AG04450 (cell line): Measurements from ENCODE around the gene SPACA7. TPM values are rescaled to one million over a fixed set of nuclear protein-coding genes. Genes with fewer than 3 reads are reported as not detected.

Experiments used
- CTCF ChIA-PET: fragments of 300-600, 350-600 bp; formaldehyde crosslinking; extraction: SDS; loops from one replicate; lab custom pipeline; 2022; ENCODE audit warnings: antibody characterized with exemption, inconsistent platforms; lab: Charles Lee
- POLR2A ChIA-PET: fragments of 350-600 bp; formaldehyde crosslinking; extraction: SDS; loops from one replicate; lab custom pipeline; 2021; ENCODE audit warnings: antibody characterized with exemption, inconsistent platforms; lab: Yijun Ruan, JAX
- DNase-seq: peaks from one replicate; pipeline ENCODE4 v3.0.0-alpha.2; 2011; ENCODE audit warnings: low read depth, low spot score
- H3K27ac ChIP-seq: one replicate; pipeline ENCODE4 v1.5.1; 2012; ENCODE audit warnings: low read depth, low read length, control low read depth
- H3K27me3 ChIP-seq: one replicate; pipeline ENCODE4 v1.6.0; 2012; ENCODE audit warnings: low read length; ENCODE audit not compliant: control insufficient read depth, insufficient read depth
- H3K4me3 ChIP-seq: 2 replicates; pipeline ENCODE4 v1.5.1; 2011; ENCODE audit warnings: mild to moderate bottlenecking, low read depth, low read length, control low read depth
- H3K9me3 ChIP-seq: 2 replicates; pipeline ENCODE4 v1.5.1; 2012; ENCODE audit warnings: low read length; ENCODE audit not compliant: control insufficient read depth, insufficient read depth
- polyA plus RNA-seq: library from polyadenylated mRNA; depleted of rRNA; stranded (reverse); fragments of >200 nt; gene quantifications from 2 replicates; pipeline ENCODE4 v1.2.3, GENCODE V29; 2011
- TF ChIP-seq, protein P1 (sequence below): IDR thresholded peaks from 2 replicates; pipeline ENCODE4 v1.5.1; 2011; ENCODE audit warnings: low read depth, low read length, control low read depth, inconsistent platforms

Gene SPACA7
- polyA plus RNA-seq, 1 experiment, result not detected

DNA sequence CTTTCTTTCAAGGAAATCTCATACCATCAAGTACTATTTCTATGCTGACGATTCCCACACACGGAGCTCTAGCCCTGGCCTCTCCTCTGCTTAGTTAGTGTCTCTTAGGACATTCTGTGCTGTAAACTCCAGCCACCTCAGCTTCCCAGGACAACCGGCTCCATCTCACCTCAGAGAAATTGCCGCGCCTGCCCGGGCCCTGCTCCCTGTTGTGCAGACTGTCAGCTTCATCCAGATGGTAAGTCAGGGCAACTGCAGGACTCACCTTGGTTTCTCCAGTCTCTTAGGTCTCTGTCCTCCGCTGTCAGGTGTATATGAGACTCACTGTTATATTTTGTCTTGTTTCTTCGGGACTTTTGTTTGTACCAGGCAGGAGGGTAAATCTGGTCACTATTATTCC lies 98.7 kb downstream of the SPACA7 start:
- Histone ChIP-seq H3K27ac (no peak overlapping the region), H3K4me3 (no peak overlapping the region), H3K9me3 (no peaks in the 10 kb centered on the region), H3K27me3 (no peaks in the 10 kb centered on the region)
- POLR2A ChIA-PET, result no interaction called here
- TF ChIP-seq, protein P1, sequence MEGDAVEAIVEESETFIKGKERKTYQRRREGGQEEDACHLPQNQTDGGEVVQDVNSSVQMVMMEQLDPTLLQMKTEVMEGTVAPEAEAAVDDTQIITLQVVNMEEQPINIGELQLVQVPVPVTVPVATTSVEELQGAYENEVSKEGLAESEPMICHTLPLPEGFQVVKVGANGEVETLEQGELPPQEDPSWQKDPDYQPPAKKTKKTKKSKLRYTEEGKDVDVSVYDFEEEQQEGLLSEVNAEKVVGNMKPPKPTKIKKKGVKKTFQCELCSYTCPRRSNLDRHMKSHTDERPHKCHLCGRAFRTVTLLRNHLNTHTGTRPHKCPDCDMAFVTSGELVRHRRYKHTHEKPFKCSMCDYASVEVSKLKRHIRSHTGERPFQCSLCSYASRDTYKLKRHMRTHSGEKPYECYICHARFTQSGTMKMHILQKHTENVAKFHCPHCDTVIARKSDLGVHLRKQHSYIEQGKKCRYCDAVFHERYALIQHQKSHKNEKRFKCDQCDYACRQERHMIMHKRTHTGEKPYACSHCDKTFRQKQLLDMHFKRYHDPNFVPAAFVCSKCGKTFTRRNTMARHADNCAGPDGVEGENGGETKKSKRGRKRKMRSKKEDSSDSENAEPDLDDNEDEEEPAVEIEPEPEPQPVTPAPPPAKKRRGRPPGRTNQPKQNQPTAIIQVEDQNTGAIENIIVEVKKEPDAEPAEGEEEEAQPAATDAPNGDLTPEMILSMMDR, result no peak
- no peak for DNase-seq
- CTCF ChIA-PET, result no interaction called here

- ChIA-PET POLR2A (no interaction called here), CTCF (no interaction called here)
- TF ChIP-seq, protein P1, result no peak
- Histone ChIP-seq H3K9me3 (no peaks in the 10 kb centered on the region), H3K4me3 (no peak overlapping the region), H3K27me3 (no peaks in the 10 kb centered on the region), H3K27ac (no peak overlapping the region)
- DNase-seq, result no peak
Observed at GRCh38 chr13:112475889-112476288, 99.7 kb downstream of the SPACA7 start.

DNA sequence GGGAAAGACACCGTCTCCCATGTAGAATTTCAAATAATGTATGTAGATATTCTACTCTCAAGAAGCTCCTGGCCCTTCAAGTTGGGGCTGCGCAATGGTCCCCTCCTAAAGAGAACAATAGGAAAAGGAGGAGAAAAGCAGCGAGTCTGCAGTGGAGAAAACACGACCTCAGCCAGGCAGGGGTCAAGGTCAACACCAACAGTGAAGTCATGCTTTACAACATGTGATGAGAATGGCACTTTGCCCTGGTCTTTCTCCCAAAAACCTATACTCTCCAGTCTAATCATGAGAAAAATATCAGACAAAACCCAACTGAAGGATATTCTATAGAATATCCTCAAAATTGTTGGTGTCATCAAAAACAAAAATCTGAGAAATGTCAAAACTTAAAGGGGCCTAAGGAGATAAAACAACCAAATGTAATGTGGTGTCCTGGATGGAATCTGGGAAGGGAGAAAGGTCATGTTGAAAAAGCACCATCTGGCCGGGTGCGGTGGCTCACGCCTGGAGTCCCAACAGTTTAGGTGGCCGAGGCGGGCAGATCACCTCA lies 101.0 kb downstream of the SPACA7 start:
- Histone ChIP-seq H3K27me3 (no peaks in the 10 kb centered on the region), H3K27ac (no peak overlapping the region), H3K4me3 (no peak overlapping the region), H3K9me3 (no peaks in the 10 kb centered on the region)
- ChIA-PET CTCF (no interaction called here), POLR2A (no interaction called here)
- TF ChIP-seq, protein P1, result no peak
- DNase-seq, result no peak

DNA sequence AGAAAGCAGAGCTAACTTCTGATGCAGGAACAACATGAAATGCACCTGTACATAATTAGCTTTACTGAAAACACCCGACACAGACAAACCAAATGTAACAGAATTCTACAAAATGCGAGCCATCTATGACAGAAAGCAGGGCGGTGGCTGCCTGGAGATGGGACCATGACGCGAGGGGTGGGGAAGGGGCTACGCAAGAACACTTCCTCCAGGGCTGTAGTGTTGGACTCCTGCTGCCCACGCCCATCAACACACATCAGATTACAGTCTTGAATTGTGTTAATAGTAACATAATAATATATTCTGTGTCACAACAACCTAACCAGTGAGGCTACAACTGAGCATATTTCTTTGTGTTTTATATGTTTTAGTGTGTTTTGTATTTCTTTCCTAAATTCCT lies 103.2 kb downstream of the SPACA7 start:
- H3K27ac ChIP-seq, result no peak overlapping the region
- ChIA-PET CTCF (no interaction called here), POLR2A (no interaction called here)
- no peaks in the 10 kb centered on the region; the same call in 1 of the 2 replicates for H3K9me3 ChIP-seq
- no peak overlapping the region for H3K4me3 ChIP-seq
- TF ChIP-seq, protein P1, result no peak
- H3K27me3 ChIP-seq, result no peaks in the 10 kb centered on the region
- no peak for DNase-seq

GRCh38 chr13:112481458-112481857 lies 105.3 kb downstream of the SPACA7 start:
- H3K4me3 ChIP-seq, result no peak overlapping the region
- no peak overlapping the region for H3K27ac ChIP-seq
- POLR2A ChIA-PET, result no interaction called here
- TF ChIP-seq, protein P1, result no peak
- CTCF ChIA-PET, result no interaction called here
- DNase-seq, result no peak
- H3K27me3 ChIP-seq, result no peaks in the 10 kb centered on the region
- H3K9me3 ChIP-seq, result no peaks in the 10 kb centered on the region; the same call in 1 of the 2 replicates
